Vagina (tissue), 2 donors: ENCODE results near the gene MED16. TPM values are rescaled to one million over a fixed set of nuclear protein-coding genes. Genes with fewer than 3 reads are reported as not detected.

Experiments
- DNase-seq, 2 donors: peaks; one replicate each; pipeline ENCODE4 v3.0.0-alpha.2; 2017; ENCODE audit errors: extremely low spot score in 2 of 2
- H3K27ac ChIP-seq: fragments of 200-600 bp; sonication (generic); one replicate; pipeline ENCODE4 v1.5.1; 2019
- H3K27me3 ChIP-seq: fragments of 200-600 bp; sonication (generic); one replicate; pipeline ENCODE4 v1.5.1; 2019
- H3K36me3 ChIP-seq, 2 donors: fragments of 200-600 bp; sonication (generic); one replicate each; pipeline ENCODE4 v1.5.1; 2017 to 2019
- H3K4me1 ChIP-seq: fragments of 200-600 bp; sonication (generic); one replicate; pipeline ENCODE4 v1.5.1; 2019
- H3K4me3 ChIP-seq, 2 donors: fragments of 200-600 bp; sonication (generic); 1 replicate in 1 of 2; 2 replicates in 1 of 2; pipeline ENCODE4 v1.5.1; 2016 to 2019
- H3K9me3 ChIP-seq: fragments of 200-600 bp; sonication (generic); one replicate; pipeline ENCODE4 v1.5.1; 2019
- CTCF ChIP-seq, 3 experiments: fragments of 450-650 bp in 2 of 3; fragments of 200-600 bp in 1 of 3; sonication (generic) in 1 of 3; IDR thresholded peaks; one replicate each; pipeline ENCODE4 v1.5.1; 2017 to 2019; ENCODE audit warnings: antibody characterized with exemption in 3 of 3, mild to moderate bottlenecking in 2 of 3, moderate library complexity in 2 of 3
- POLR2A ChIP-seq, 2 donors: fragments of 450-650 bp; IDR thresholded peaks; one replicate each; pipeline ENCODE4 v1.6.1; 2017; ENCODE audit warnings: antibody characterized with exemption in 2 of 2, mild to moderate bottlenecking in 2 of 2, moderate library complexity in 2 of 2
- POLR2AphosphoS5 ChIP-seq, 2 donors: sonication (generic); formaldehyde crosslinking; IDR thresholded peaks; one replicate each; pipeline ENCODE4 v1.9.0; 2017; ENCODE audit warnings: antibody characterized with exemption in 2 of 2, mild to moderate bottlenecking in 2 of 2, low read depth in 1 of 2; ENCODE audit not compliant: insufficient read depth in 1 of 2
- intact Hi-C: fragments of 100-400 bp; cut with DNase I; formaldehyde crosslinking; loops from one replicate; pipeline ENCODE4 v1.15.1; 2023
- total RNA-seq: library from RNA; depleted of rRNA; stranded (reverse); fragments of >200 nt; gene quantifications from one replicate; pipeline ENCODE4 v1.2.3, GENCODE V29; 2016

Gene MED16
- total RNA-seq, 1 donor from 2014 or later = 46.9 TPM

GRCh38 chr19:863315-863620 is 29.7 kb downstream of the MED16 start:
- TF ChIP-seq POLR2AphosphoS5 (IDR thresholded peaks at IDR 0.05; ENCODE audit: insufficient read depth in 1 of 2, low read depth in 1 of 2) (no peak), POLR2A (IDR thresholded peaks at IDR 0.05) (no peak), CTCF (IDR thresholded peaks at IDR 0.05) (no peak)
- Histone ChIP-seq H3K27ac (peak overlapping the region; percentile 2), H3K4me3 (no peak overlapping the region), H3K36me3 (peaks cover 0 to 7% of the 10 kb centered on the region in 2 donors), H3K4me1 (peaks cover 58% of the 10 kb centered on the region), H3K27me3 (no peaks in the 10 kb centered on the region), H3K9me3 (no peaks in the 10 kb centered on the region)
- DNase-seq = no peak
- intact Hi-C loops = loop anchor here (5.0 to 10.0 kb wide), 2 partner anchors 88 to 119 kb away; partner anchors contain the start of gene WDR18

GRCh38 chr19:862581-863314 is 30.2 kb downstream of the MED16 start:
- Histone ChIP-seq H3K4me1 (peaks cover 54% of the 10 kb centered on the region), H3K27ac (peak overlapping the region; percentile 92)
- DNase-seq = no peak

GRCh38 chr19:861756-862580 is 31.0 kb downstream of the MED16 start:
- peak in 1 of 2 donors; percentile 16 for TF ChIP-seq POLR2AphosphoS5 (IDR thresholded peaks at IDR 0.05; ENCODE audit: insufficient read depth in 1 of 2, low read depth in 1 of 2)
- no peak for TF ChIP-seq CTCF (IDR thresholded peaks at IDR 0.05)
- Histone ChIP-seq H3K27ac (peak overlapping the region; percentile 92), H3K4me3 (peak overlapping the region; percentile 53 to 59), H3K9me3 (no peaks in the 10 kb centered on the region), H3K36me3 (no peaks in the 10 kb centered on the region), H3K4me1 (peaks cover 48% of the 10 kb centered on the region), H3K27me3 (no peaks in the 10 kb centered on the region)
- DNase-seq = no peak
- intact Hi-C loops = loop anchor here (5.0 to 10.0 kb wide), 2 partner anchors 87 to 120 kb away; partner anchors contain the start of gene WDR18

More at GRCh38 chr19:862581-863314, 30.2 kb downstream of the MED16 start:
- TF ChIP-seq POLR2A (IDR thresholded peaks at IDR 0.05) (no peak), CTCF (IDR thresholded peaks at IDR 0.05) (no peak), POLR2AphosphoS5 (IDR thresholded peaks at IDR 0.05; ENCODE audit: insufficient read depth in 1 of 2, low read depth in 1 of 2) (no peak)
- intact Hi-C loops = loop anchor here (5.0 to 10.0 kb wide), 2 partner anchors 88 to 120 kb away; partner anchors contain the start of gene WDR18
- Histone ChIP-seq H3K27me3 (no peaks in the 10 kb centered on the region), H3K9me3 (no peaks in the 10 kb centered on the region), H3K4me3 (no peak overlapping the region), H3K36me3 (peaks cover 0 to 1% of the 10 kb centered on the region in 2 donors)

GRCh38 chr19:861141-861755 is 31.7 kb downstream of the MED16 start:
- H3K9me3 ChIP-seq = no peaks in the 10 kb centered on the region
- peak overlapping the region; percentile 92 for H3K27ac ChIP-seq
- no peaks in the 10 kb centered on the region for H3K36me3 ChIP-seq
- H3K4me3 ChIP-seq = peak overlapping the region; percentile 53 to 59
- no peaks in the 10 kb centered on the region for H3K27me3 ChIP-seq
- peaks cover 48% of the 10 kb centered on the region for H3K4me1 ChIP-seq
- no peak for TF ChIP-seq POLR2AphosphoS5 (IDR thresholded peaks at IDR 0.05; ENCODE audit: insufficient read depth in 1 of 2, low read depth in 1 of 2)
- TF ChIP-seq CTCF (IDR thresholded peaks at IDR 0.05) = no peak
- intact Hi-C loops = loop anchor here (5.0 to 10.0 kb wide), 2 partner anchors 86 to 121 kb away; partner anchors contain the start of gene WDR18
- DNase-seq = no peak
